HEK293T (cell line): ENCODE measurements around the gene CBFA2T3.

Source experiments
- ELF4 ChIP-seq: fragments of 450-650 bp; IDR thresholded peaks from 2 replicates; pipeline ENCODE4 v1.6.1; 2017; ENCODE audit warnings: antibody characterized with exemption
- FOXK2 ChIP-seq: fragments of 450-650 bp; IDR thresholded peaks from 2 replicates; pipeline ENCODE4 v1.6.1; 2016; ENCODE audit warnings: mild to moderate bottlenecking
- FOXM1 ChIP-seq: fragments of 450-650 bp; IDR thresholded peaks from 2 replicates; pipeline ENCODE4 v1.6.1; 2017; ENCODE audit warnings: mild to moderate bottlenecking, borderline replicate concordance
- SP1 ChIP-seq: fragments of 450-650 bp; IDR thresholded peaks from 2 replicates; pipeline ENCODE4 v1.6.1; 2017
- SUZ12 ChIP-seq: fragments of 450-650 bp; IDR thresholded peaks from 2 replicates; pipeline ENCODE4 v1.6.1; 2016; ENCODE audit warnings: mild to moderate bottlenecking
- TARDBP ChIP-seq: fragments of 450-650 bp; IDR thresholded peaks from 2 replicates; pipeline ENCODE4 v1.6.1; 2016
- ZNF384 ChIP-seq: fragments of 450-650 bp; IDR thresholded peaks from 2 replicates; pipeline ENCODE4 v1.6.1; 2016

- TF ChIP-seq TARDBP (no peak), ZNF384 (no peak), FOXK2 (no peak), FOXM1 (no peak), ELF4 (no peak), SUZ12 (no peak), SP1 (no peak)
Observed at GRCh38 chr16:88955906-88956305, 21.1 kb downstream of the CBFA2T3 start.
